Measurements from ENCODE around the gene SPECC1.

DNA sequence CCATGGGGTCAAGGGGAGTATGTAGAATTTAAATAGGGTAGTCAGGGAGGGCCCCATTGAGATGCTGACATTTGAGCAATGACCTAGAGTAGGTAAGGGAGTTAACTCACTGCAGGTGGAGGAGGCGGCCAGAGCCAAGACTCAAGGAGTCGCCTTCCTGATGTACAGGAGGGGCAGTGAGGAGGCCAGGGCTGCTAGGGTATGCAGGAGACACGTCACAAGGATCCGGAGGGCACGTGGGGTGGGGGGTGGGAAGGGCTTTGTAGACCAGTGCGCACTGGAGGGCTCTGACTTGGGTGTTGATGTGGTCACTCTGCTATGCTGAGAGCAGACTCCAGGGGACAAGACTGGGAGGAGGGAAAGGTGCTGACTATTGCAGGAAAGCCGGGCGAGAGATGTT is 37.5 kb downstream of the SPECC1 start:
- TF ChIP-seq, protein P1, sequence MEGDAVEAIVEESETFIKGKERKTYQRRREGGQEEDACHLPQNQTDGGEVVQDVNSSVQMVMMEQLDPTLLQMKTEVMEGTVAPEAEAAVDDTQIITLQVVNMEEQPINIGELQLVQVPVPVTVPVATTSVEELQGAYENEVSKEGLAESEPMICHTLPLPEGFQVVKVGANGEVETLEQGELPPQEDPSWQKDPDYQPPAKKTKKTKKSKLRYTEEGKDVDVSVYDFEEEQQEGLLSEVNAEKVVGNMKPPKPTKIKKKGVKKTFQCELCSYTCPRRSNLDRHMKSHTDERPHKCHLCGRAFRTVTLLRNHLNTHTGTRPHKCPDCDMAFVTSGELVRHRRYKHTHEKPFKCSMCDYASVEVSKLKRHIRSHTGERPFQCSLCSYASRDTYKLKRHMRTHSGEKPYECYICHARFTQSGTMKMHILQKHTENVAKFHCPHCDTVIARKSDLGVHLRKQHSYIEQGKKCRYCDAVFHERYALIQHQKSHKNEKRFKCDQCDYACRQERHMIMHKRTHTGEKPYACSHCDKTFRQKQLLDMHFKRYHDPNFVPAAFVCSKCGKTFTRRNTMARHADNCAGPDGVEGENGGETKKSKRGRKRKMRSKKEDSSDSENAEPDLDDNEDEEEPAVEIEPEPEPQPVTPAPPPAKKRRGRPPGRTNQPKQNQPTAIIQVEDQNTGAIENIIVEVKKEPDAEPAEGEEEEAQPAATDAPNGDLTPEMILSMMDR (IDR thresholded peaks at IDR 0.05) = no peak
- no peak for TF ChIP-seq POLR2A (IDR thresholded peaks at IDR 0.05)

Measured in adrenal gland (tissue), 5 donors.